Amniotic epithelial cell (primary cell): ENCODE measurements around the gene GABRR2.

Experiments
- DNase-seq: peaks from one replicate; pipeline ENCODE4 v3.0.0-alpha.2; 2010; ENCODE audit warnings: low read depth

Gene GABRR2

DNA sequence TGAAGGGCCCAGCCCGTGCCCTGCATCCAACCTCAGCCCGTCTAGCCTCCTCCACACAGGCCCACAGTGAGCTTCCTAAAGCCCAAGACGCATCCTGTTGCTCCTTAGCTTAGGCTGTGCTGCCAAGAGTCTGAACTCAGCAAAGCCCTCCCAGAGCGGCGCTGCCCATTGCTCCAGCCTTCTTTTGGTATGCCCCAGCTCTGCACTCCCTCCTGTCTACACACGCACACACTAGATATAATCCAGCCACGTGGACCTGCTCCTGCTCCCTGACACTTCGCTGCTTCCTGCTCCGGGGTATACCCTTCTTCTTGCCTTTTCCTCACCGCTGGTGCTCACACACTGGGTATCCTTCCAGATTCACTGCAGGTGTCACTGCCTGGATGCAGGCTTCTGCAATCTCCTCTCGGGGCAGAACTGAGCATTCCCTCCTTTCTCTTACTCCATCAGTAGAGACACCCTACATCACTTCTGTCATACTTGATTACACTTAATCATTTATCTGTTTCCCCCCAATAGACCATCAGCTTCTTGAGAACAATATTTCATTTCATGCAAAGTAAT lies 23.8 kb downstream of the GABRR2 start:
- no peak for DNase-seq

DNA sequence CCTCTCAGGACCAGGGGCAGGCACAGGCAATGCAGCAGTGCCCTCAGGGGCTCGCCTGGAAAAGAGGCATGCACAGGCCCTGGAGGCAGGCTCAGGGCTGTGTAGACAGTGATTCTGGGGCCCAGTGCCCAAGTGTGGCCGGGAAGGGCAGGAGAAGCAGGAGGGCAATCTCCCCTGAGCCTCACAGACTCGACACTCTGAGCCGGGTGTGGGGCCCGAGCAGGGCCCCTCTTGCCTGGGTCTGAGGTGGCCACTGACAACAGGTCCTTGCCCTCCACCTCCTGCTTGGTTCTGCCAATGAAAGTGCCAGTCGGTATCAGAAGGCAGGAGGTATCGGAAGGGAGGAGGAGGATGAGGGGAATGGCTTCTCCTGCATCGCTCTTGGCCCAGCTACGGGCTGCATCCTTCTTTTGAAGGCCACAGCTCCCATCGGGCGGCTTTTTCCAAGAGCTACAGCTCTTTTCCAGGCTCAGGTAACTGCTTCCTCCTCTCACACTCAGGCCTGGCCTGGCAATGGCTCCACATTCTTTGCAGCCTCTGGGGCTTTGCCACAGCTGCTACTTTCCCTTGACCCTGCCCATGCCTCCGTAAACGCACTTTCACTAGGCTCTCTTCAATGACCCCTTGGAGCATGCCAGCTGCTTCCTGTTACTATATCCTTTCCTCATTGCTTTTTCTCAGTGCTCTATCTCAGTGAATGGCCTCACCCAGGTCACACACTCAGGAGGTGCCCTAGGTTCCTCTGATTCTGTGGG lies 24.5 kb downstream of the GABRR2 start:
- DNase-seq = no peak

DNA sequence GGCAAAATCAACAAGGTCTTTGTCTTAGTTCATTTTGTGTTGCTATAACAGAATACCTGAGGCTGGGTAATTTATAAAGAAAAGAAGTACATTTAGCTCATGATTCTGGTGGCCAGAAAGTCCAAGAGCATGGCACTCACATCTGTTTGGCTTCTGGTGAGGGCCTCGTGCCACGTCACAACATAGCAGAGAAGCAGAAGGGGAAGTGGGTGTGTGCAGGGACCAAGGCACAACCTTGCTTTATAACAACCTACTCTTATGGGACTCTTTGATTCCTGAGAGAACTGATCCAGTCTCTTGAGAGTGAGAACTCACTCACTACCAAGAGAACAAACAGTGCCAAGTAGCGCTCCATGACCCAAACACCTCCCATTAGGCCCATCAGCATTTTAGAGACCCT lies 25.4 kb downstream of the GABRR2 start:
- DNase-seq = no peak

DNA sequence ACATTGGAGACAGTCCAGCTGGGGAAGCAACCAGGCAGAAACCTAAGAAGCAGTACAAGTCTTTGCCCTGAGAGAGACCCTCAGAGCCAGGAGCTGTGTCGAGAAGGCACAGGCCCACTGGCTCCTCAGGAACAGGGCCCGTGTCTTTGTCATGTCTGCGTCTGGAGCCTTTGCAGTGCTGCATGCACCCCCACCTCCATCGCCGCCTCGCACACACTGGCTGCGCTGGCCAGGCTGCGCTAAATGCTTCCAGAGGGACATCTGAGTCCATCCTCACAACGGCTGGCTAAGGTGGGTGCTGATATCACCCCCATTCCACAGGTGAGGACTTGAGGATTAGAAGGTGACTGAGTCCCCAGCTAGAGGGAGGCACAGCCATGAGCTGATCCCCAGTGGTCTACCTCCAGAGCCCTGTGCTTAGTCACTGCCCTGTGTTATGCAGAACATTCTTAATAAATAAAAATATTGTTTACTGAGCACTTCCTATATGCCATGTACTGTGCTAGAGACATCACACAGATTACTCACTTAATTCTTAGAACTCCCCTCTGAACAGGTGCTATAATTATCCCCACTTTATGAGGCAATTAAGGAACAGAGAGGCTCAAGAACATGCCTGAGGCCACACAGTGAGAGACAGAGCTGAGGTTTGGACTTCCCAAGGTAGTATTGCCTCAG lies 27.6 kb downstream of the GABRR2 start:
- no peak for DNase-seq

DNA sequence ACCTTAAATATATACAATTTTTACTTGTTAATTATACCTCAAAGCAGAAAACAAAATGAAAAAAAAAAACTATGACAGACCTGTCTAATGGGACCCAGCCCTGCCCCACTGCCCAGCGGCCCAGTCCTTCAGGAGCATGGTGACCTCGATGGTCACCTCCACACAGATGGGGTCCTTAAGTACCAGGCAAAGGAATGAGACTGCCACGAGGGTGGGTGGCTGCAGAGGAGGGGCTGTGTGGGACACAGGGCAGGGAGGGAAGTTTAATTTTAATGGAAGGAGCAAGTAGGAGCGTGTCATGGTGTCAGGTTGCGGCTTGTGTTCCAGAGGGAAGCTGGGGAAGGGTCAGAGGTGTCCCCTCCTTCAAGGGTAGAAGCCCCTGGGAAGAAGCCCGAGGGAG lies 28.6 kb downstream of the GABRR2 start:
- no peak for DNase-seq

DNA sequence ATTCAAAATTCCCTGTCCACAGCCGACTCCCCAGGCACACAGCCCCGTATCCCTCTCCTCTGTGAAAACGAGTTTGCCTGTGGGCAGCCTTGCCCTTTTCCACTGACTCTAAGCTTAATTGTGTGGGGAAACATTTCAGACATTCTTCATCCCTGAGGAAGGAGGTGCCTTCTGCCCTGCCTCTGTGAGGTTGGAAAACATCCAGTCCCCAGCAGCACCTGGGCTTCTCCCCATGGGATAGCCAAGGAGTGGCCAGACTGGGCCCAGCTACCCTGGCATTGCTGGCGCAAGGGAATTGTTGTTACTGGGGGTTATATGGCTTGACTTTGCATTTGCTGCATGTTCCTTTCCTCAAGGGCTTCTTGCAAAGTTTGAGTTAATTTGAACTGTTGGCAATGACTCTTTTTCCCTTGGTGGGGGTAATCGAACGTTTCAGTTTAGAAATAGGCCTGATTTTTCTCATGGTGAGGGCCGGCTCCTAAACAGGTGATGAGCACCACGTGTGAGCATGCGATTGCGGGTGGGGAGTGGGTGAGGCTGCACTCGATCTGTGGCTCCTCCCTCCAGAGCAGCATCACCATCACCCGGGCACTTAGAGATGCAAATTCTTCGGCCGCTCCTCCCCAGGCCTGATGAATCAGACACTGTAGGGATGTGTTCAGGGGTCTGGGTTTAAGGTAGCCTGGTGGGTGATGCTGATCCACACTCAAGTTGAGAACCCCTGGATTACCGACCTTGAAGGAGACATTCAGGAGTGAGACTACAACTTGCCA lies 29.9 kb downstream of the GABRR2 start:
- DNase-seq = no peak

DNA sequence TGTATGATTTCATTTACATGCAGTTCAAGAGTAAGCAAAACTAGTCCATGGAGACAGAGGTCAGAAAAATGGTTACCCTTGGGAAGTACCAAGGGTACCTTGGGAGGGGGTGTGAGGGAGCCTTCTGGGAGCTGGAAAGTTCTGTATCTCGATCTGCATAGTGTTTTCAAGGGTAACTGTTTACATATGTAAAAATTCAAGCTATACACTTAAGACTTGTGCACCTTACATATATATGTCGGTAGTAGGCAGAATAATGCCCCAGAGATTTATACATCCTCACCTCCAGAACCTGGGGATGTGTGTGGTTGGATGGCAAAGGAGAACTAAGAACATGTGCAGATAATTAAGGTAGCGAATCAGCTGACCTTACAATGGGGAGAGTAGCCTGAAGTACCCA lies 31.0 kb downstream of the GABRR2 start:
- no peak for DNase-seq

DNA sequence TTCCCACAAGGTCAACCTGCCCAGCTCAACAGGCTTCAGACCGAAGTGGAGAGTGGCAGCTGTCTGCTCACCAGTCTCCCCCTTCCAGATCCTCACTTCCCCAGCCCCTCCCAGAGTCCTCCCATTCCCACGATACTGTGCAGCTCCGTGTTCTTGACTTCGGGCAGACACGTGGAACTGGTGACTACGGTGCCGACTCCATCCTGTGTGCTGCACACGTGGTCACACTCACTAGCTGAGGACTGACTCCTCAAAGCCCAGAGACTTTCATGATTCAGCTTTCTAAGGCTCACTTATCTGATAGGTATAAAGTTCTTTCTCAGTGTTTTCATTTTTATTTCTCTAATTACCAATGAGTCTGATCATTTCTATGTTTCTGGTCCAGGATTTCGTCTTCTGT lies 32.4 kb downstream of the GABRR2 start:
- no peak for DNase-seq

DNA sequence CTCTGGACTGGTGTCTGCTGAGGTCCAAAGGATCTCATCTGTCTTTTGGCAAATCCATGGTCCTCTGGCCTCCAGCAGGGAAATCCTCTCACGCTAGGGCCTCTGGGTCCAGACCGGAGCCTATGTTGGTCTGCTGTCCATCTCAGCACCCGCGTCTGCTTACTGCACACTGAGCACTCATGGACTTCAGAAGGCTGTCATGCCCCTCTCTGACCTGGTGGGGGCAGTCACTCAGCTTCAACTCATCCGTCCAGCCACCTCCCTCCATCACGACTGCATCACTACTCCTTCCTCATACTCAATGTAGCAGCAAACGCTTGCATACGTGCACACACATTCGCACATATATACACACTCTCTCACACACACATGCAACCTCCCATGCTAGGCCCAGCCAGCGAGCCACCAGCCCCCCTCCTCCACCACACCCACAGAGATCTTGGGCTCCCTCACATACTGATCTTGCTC lies 33.3 kb downstream of the GABRR2 start:
- peak; percentile 68 for DNase-seq

DNA sequence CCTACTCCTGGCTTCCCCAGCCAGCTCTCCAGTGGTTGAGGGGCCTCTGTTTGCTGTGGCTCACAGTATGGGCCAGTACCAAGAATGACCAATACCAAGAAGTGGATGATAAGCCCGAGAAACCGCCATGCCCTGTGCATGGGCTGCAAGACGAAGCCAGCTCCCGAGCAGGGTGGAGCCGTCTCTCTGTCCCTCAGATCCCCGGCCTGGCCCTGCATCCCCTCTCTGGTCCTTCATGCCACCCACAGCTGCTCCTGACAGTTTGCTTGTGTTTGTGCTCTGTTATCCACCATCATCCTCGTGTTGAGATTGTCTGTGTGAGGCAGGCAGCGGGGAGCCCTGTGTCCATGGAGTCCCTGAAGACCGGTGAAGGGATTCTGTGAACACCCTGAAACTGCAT lies 36.1 kb downstream of the GABRR2 start:
- no peak for DNase-seq

DNA sequence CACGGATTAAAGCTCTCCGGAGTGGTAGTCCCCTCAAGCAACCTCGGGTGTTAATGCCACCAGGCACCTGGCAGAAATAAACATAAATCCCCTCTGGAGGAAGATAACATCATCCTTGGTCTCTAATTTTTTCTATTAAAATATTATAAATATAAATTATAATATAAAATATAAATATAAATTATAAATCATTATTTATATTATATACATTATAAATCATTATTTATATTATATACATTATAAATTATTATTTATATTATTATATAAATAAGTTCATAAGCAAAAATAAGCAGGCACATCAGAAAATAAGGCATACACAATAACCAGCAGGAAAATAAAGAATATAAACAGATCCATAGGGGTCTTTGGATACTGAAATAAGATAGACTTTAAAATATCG lies 39.2 kb downstream of the GABRR2 start:
- DNase-seq = no peak

DNA sequence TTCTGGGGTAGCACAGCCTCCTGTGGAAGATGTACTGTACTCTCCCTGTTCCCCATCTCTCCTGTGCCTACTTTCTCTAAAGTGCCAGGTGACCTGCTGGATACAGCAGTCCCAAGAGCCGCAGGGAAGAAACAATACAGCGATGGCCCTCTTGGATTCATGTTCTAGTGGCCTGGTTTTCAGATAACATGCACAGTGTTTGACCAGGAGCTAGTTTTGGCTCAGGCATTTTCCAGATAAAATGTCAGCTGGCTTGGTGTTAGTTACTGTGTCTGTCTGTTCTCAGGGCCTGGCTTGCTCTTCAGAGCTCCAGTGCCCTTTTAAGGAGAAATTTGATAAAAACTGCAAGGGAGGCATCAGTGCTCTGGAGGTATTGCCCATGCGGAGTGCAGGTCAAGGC lies 41.3 kb downstream of the GABRR2 start:
- DNase-seq = no peak

DNA sequence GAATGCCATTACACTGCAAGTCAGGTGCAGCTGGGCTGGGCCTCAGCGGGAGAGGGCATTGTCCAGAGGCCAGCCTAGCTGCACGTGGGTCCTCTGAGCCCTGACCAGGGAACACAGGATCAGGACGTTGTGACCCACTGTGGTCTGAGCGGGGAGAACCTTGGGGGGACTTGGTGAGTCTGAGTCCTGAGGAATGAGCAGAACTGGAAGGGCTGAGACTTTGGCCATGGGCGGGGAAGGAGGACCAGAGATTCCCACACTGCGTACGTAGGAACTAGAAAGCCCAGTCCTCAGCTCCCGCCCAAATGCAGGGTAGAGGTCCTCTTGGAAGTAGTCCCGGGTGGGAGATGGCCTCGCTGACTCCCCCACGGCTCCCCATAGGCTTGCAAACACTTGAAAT lies 42.5 kb downstream of the GABRR2 start:
- no peak for DNase-seq

DNA sequence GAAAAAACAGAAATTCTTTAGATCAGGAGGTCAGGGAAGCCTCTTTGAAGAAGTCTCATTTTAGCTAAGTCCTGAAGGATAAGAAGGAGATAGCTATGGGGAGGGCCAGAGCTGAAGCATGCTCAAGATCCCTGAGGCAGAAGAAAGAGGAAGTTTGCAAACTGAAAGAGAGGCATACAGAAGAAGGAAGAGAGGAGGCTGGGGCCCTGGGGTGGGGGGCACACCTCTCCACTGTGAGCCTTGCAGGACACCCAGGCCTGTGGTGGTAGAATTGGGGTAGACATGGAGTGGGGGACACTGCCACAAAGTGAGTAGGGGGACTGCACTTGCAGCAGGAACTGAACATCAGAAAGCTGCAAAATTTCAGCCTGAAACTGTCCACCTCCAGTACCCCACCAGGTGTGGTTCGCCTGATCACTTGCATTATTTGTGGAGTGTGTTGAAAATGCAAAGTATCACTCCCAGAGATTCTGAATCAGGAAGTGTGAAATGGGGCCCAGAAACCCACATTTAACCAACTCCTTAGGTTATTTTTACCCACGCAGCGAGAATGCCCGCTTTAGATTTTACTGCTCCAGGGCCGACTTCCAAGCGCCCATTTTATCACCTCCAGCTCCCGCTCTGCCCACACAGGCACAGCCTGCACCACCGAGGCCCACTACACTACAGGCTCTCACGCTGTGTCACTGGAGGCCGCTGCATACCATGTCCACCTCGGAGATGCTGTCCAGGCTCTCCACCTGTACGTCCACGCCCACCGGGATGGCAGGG lies 44.0 kb downstream of the GABRR2 start:
- no peak for DNase-seq

DNA sequence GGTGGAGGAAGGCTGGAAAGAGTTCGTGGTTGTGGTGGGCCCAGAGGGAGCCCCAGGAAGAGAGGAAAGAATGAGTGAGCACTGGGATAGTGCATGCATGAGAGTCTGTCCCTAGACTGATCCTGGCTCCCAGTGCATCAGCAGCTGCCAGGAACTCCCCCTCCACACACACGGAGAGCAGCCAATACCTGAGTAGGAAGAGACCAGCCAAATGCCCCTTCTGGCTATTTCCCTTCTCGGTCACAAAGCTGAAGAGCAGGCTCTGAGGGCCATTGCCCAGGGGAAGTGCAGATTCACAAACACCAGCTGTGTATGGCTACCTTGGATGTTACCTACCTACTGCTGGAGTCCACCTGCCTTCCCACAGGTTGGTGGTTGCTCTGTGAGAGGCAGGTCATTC lies 45.1 kb downstream of the GABRR2 start:
- DNase-seq = no peak

DNA sequence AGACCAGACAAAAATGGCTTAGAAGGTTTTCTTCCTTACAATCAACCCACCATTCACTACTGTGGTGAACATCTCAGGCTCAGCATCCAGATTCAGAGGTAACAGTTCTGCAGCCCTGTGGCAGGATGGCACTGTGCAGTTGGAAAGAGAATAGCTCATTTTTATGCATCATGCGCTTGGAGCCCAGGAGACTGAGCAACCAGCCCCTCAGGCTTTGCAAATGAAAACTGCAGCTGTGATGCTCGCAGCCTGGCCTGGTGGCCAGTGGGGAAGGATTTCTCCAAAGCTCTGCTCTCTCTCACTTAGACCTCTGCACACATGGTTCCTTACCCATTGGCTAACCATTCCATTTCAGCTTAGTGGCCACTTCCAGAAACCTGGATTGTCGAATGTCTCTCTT lies 45.8 kb downstream of the GABRR2 start:
- no peak for DNase-seq

DNA sequence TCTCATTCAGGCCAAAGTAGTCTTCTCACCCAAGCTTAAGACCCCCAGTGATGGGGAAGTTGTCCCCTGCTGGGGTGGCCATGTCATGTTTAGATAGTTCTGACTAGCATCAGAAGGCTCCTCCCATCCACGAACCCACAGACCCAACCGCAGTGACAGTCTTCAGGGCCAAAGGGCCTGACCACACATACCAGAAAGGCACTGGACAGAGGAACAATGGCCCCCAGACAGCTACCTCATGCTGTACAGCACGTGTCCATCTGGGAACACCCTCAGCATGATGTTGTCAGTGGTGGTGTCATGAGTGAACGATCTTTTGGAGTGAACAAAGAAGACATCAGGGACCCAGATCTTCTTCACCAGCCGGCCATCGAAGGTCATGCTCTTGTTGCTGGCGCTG lies 46.3 kb downstream of the GABRR2 start:
- no peak for DNase-seq

DNA sequence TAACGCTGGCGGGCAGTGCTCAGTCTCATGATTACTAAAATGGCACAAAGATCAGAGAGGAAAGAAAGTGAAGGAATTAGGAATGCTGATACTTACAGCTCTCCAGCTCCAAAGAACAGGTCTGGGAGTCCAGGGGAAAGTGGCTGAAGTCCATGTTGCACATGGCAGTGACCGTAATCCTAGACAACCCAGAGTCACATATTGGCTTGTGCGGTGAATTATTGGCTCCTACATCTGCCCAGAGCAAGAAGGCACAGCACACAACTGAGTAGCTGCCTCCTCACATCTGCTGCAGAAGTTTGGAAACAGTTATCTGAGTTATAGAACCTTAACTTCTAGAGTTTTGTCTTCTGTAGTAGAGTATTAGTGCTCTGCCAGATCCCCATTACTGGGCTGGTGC lies 47.2 kb downstream of the GABRR2 start:
- DNase-seq = no peak

DNA sequence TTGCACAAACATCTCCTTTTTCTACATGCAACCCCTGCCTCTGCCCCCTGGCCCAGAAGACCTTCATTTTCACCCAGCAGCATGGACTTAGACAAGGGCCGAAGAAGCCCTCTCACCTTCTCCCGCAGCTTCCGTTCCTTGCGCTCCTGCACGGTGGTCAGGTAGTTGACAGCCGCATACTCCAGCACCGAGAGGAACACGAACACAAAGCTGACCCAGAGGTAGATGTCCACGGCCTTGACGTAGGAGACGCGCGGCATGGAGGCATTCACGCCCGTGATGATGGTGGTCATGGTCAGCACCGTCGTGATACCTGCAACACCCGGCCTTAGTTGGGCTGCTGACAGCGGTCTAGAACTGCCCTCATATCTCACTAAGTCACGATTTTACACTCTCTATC lies 50.8 kb downstream of the GABRR2 start:
- no peak for DNase-seq

DNA sequence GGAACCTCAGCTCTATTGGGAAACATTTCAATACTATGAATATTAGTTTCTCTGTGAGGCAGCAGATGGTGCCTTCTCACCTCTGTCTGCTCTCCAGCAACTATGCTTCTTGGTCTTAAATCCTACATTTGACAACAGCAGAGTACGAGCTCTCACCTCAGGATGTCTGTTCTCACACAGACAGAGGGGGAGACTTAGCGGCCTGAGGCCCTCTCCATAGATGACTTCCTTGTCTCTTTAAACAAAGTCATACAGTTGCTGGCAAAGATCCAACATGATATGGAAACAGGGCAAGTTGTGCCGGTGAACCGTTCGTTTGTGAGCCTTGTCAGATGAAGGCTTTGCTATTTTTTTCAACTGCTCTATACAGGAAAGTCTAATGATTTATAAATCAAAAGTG lies 54.3 kb downstream of the GABRR2 start:
- no peak for DNase-seq

DNA sequence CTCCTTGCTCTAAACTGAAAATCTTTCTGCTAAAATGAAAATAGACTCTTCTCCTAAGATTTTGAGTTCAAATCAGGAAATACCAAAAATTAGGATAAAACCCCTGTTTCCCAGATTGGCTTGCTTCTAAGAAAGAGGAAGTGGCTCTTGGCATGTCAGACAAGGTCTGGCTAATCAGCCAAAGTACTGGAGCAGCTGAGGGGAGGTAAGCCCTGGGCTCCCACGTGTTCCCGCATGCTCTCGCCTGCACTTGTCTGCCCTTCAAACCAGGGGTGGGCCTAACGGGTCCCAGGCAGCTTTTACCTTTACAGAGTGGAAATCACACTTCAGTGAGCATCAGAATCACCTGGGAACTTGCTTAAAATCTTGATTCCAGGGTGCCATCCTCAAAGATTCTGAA lies 54.8 kb downstream of the GABRR2 start:
- no peak for DNase-seq

DNA sequence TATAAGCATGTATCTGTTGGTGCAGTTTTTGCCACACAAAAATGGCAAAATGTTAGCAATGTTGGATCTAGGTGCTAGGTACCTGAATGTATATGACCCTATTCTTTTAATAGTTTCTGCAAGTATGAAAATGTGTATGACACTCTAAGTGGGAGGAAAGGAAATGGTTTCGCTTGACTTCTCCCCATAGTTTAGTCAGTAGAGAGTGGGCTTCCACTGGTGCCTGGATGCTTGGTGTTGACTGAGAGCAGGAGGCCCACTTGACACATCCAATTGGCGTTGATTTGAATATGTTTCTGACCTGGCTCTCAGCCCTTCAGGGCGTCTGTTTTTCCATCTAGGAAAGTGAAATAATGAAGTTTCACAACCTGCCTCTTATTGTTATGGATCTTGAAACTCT lies 56.2 kb downstream of the GABRR2 start:
- no peak for DNase-seq
